ENCODE data around the gene PSMD9.

PSMD9 gene

GRCh38 chr12:121911824-121912585 is 23.4 kb downstream of the PSMD9 start:
- Histone ChIP-seq H3K79me2 (no peaks in the 10 kb centered on the region), H3K4me3 (ENCODE audit: low read depth, low read length) (no peak overlapping the region), H3K9me3 (ENCODE audit: control insufficient read depth, low read length) (no peaks in the 10 kb centered on the region), H3K36me3 (ENCODE audit: control insufficient read depth, insufficient read depth, low read length) (no peaks in the 10 kb centered on the region), H3K27ac (no peak overlapping the region), H3K4me2 (ENCODE audit: low read length) (no peak overlapping the region), H3K4me1 (no peaks in the 10 kb centered on the region), H3K27me3 (ENCODE audit: control insufficient read depth, insufficient read depth, low read length) (no peaks in the 10 kb centered on the region), H3K9ac (no peak overlapping the region), H2AFZ (no peak overlapping the region)
- no peak for TF ChIP-seq CTCF (IDR thresholded peaks at IDR 0.05)

GRCh38 chr12:121915841-121916321 is 27.3 kb downstream of the PSMD9 start:
- no peaks in the 10 kb centered on the region for H3K4me1 ChIP-seq
- no peaks in the 10 kb centered on the region for H3K36me3 ChIP-seq (ENCODE audit: control insufficient read depth, insufficient read depth, low read length)
- no peak overlapping the region for H3K27ac ChIP-seq
- H3K4me3 ChIP-seq (ENCODE audit: low read depth, low read length), result no peak overlapping the region
- no peak overlapping the region for H3K4me2 ChIP-seq (ENCODE audit: low read length)
- no peaks in the 10 kb centered on the region for H3K27me3 ChIP-seq (ENCODE audit: control insufficient read depth, insufficient read depth, low read length)
- no peaks in the 10 kb centered on the region for H3K79me2 ChIP-seq
- H3K9me3 ChIP-seq (ENCODE audit: control insufficient read depth, low read length), result no peaks in the 10 kb centered on the region
- no peak overlapping the region for H2AFZ ChIP-seq
- no peak for TF ChIP-seq CTCF (IDR thresholded peaks at IDR 0.05)
- no peak overlapping the region for H3K9ac ChIP-seq

GRCh38 chr12:121916719-121917118 is 28.1 kb downstream of the PSMD9 start:
- H3K36me3 ChIP-seq (ENCODE audit: control insufficient read depth, insufficient read depth, low read length), result no peaks in the 10 kb centered on the region
- no peak overlapping the region for H3K4me2 ChIP-seq (ENCODE audit: low read length)
- no peak overlapping the region for H3K27ac ChIP-seq
- no peaks in the 10 kb centered on the region for H3K27me3 ChIP-seq (ENCODE audit: control insufficient read depth, insufficient read depth, low read length)
- H2AFZ ChIP-seq, result no peak overlapping the region
- H3K4me1 ChIP-seq, result no peaks in the 10 kb centered on the region
- H3K9me3 ChIP-seq (ENCODE audit: control insufficient read depth, low read length), result no peaks in the 10 kb centered on the region
- no peak overlapping the region for H3K4me3 ChIP-seq (ENCODE audit: low read depth, low read length)
- TF ChIP-seq CTCF (IDR thresholded peaks at IDR 0.05), result no peak
- no peak overlapping the region for H3K9ac ChIP-seq
- H3K79me2 ChIP-seq, result no peaks in the 10 kb centered on the region

- Histone ChIP-seq H3K27me3 (ENCODE audit: control insufficient read depth, insufficient read depth, low read length) (no peaks in the 10 kb centered on the region), H3K36me3 (ENCODE audit: control insufficient read depth, insufficient read depth, low read length) (no peaks in the 10 kb centered on the region), H3K9ac (no peak within 1 kb of the TSS), H3K4me1 (no peaks in the 10 kb centered on the region), H2AFZ (peak within 1 kb of the TSS; percentile 96), H3K27ac (peak within 1 kb of the TSS; percentile 53), H3K4me2 (ENCODE audit: low read length) (peak within 1 kb of the TSS; percentile 95), H3K79me2 (no peaks in the 10 kb centered on the region), H3K9me3 (ENCODE audit: control insufficient read depth, low read length) (no peaks in the 10 kb centered on the region), H3K4me3 (ENCODE audit: low read depth, low read length) (peak within 1 kb of the TSS; percentile 83)
- TF ChIP-seq CTCF (IDR thresholded peaks at IDR 0.05), result peak; percentile 45
Measured at GRCh38 chr12:121917950-121918678, 29.5 kb downstream of the PSMD9 start, which contains the start of gene CFAP251. Gene CFAP251, plus strand, starts transcription at chr12:121918592. Its CDS starts 2,714 bp downstream, at chr12:121921306.

All from parathyroid adenoma (tissue), 2 donors.